NCI-H2196 (cell line): ENCODE measurements around the gene ORMDL3.
A peak's percentile ranks its signal among the peaks of the same experiment; 100 is the strongest.
"Not testable (repeated sequence)": the region's sequence is repeated elsewhere in the genome, so short reads cannot be mapped to it uniquely, and the experiment has no call there.

ENCODE experiments used
- DNase-seq: peaks from one replicate; lab custom pipeline; 2025; ENCODE audit not compliant: unreplicated experiment; lab: John Stamatoyannopoulos, UW

Gene ORMDL3

DNA sequence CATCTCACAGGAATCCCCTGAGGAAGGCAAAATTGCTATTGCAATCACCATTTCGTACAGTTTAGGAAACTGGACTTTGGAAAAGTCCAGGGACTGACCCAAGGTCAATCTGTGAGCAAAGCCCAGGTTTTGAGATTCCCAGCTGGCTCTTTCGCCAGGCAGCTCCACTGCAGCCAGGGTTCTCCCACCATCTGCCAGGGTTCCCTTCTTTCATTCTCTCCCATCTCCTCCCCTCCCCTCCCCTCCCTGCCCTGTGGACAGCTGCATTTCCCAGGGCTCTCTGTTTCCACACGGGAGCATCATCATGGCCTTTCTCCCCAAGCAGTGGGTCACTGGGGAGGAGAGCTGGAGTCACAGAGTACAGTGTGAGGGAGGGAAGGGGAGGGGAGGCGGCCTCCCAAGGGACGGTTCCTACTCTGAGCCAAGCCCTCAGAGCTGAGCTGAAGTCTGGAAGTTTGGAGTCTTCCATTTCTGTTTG, 23.5 kb upstream of the ORMDL3 start:
- no peak for DNase-seq

DNA sequence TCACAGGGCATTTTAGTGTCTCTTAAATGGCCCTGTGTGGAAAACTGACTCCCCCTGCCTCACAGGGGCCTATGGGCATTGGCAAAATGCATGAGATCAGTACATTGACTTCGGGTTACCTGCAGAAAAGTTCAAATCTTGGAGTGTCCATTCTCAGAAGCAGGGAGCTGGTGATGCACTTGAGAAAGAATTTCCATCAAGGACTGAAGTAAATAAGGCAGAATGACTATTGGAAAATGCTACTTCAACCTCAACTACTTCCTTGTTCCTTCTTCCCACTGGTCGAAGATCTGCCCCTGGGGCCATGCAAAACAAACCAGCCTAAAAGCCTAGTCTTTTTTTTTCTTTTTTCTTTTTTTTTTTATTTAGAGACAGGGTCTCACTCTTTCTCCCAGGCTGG, 21.6 kb upstream of the ORMDL3 start:
- DNase-seq = no peak

DNA sequence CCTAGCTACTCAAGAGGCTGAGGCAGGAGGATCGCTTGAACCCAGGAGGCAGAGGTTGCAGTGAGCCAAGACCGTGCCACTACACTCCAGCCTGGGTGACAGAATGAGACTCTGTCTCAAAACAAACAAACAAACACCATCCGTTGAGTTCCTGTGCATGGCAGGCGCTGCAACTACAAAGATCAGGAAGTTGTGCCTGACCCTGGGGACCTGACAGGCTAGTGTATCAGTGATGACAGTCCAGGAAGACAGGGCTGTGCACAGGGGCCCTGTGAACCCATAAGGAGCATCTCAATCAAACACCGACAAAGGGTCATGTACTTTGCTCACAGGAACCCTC, 21.1 kb upstream of the ORMDL3 start:
- not testable (repeated sequence) for DNase-seq

DNA sequence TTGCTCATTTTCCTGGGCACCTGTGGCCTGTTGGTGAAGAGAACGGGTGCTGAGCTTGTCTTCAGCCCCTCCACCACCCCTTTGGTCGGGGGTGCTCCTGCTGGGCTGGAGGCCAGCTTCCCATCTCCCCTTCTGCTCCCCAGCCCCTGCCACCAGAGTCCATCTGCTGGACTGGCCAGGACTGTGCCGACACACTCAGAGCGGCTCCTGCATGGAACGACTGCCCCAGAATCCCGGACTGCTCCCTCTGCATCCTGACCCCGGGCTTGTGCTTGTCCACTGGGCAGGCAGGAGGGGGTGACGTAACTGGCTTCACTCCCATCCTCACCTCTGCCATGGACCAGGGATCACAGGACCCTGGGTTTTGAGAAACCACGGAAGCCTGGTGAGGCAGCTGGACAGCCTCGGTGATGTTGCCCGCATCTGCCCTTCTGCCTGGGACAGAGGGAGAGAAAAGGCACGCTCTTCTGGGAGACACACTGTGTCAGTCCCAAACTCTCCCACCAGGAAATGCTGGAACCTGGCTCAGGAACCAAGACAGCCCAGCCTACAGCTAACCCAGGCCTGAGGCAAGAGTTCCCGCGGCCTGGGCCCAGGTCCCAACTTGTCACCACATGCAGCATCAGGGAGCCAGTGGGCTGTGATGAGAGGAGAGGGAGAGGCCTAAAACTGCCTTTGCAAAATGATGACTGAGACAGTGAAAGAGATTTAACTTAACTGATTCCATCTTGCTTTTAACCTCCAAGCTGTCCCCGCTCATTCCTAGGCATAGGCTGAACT, 19.3 kb upstream of the ORMDL3 start:
- no peak for DNase-seq

DNA sequence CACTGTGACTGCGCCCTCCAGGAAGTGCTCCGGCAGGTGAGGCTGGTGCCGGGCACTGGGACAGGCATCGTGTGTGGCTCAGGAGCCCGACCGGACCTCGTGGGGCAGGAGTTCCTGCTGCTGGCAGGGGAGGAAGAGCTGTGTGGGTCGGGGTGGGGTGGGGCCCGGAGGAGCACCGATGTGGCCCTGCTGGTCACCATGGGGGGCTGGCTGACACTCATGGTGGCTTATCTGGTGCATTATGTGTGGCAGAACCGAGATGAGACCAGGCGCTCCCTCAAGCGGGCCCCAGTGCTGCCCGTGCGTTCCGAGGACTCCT, 17.0 kb upstream of the ORMDL3 start:
- no peak for DNase-seq

DNA sequence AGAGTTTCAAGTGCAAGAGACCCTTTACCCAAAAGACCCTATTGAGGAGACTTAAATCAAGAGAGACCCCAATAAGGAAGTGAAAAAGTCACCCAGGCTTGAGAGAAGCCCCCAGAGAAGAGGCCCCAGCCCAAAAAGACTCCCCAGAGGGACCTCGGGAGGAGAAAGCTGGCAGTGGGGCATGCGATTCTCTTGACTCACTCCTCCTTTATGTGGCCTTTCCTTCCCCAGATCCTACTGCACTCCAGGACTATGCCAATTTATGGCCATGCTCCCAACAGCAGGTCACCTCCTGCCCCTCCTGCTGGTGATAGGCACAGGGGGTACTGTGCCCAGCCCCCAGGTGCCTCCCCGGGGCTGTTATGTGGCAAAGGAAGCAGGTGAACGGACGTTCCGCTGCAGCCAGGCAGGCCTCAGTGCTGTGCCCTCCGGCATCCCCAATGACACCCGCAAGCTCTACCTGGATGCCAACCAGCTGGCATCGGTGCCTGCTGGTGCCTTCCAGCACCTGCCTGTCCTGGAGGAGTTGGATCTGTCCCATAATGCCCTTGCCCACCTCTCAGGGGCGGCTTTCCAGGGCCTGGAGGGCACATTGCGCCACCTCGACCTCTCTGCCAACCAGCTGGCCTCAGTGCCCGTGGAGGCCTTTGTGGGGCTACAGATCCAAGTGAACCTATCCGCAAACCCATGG, 16.4 kb upstream of the ORMDL3 start:
- peak; percentile 40 for DNase-seq

DNA sequence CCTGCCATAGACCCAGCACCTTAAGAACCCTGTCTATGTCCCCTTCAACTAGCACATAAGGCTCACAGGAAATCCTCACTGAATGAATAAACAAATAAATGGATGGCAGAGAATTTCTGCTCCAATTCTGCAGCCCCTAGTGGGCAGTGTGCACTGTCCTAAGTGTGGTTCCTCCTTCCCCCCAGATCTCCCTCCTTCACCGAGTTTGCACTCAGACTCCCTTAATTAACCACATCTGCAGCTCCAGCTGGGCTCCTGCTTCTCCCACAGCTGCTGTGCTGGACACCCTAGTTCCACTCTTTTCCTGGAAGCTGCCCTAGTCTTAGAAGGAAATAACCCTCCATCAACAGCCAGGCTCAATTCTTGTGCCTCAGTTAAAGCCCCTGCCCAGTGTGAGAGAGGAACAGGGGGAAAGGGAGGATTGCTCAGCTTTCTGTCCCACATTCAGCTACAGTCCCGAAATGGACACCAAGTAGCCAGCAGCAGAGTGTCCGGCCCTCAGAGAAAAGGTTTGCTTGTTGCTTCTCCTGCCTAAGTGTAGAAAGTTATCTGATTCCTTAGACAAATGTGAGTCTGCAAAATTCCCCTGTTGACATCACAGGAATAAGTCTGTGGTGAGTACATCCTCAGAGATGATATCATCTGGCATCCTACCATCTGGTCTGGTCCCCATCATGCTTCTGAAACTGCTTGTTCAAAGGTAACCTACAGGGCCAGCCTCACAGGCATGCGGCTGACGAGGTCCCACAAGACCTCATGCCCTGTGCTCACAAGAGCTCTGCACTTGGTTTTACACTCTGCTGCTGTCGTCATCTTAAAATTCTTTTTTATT, 12.4 kb upstream of the ORMDL3 start:
- no peak for DNase-seq

DNA sequence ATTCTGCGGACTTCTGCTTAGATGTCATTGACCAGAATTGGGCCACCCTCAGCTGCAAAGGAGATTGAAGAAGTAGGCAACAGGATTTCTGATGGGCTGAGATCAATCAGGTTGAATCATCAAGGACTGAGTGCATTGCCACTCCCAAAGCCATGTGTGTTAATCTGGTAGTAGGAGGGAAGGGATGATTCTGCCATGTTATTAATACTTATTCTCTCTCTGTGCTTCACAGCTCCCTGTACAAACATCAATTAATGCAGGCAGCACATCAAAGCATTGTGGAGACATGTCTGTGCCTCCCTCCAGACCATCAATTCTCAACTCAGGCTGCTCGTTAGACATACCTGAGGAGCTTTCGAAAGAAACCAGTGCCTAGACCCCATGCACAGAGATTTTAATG, 11.7 kb upstream of the ORMDL3 start:
- DNase-seq = no peak

DNA sequence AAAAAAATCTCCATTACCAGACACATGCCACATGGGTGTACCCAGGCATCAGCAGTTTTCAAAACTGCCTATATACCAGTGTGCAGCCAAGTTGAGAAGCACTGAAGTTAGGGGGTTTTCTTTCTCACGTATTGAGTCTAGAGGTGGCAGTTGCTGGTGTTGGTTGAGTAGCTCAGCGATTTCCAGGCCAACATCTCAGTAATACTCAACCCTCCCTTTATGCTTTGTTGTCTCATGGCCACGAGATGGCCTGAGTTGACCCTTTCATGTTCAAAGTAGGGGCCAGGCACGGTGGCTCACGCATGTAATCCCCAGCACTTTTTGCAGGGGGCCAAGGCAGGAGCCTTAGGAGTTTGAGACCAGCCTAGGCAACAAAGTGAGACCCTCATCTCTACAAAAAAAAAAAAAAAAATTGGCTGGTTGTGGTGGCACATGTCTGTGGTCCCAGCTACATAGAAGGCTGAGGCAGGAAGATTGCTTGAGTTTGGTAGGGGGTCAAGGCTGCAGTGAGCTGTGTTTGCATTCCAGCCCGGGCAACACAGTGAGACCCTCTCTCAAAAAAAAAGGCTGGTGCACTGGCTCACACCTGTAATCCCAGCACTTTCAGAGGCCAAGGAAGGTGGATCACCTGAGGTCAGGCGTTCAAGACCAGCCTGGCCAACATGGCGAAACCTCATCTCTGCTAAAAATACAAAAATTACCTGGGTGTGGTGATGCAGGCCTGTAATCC, 10.9 kb upstream of the ORMDL3 start:
- no peak for DNase-seq

DNA sequence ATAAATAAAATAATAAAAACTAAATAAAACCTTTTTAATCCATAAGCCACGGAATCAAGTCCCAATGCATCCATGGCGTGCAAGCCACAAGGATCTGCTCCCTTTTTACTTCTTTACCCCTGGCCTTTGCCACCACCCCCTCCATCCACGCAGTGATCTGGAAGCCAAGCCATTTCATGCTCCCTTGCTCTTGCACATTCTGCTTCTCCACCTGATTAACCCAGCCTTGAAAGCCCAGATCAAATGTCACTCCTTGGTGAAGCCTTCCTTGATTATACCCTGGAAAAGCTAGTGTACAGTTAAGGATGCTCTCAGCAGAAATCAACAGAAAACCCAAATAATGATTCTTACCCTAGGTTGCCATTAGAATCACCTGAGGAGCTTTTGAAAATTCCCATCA, 10.0 kb upstream of the ORMDL3 start:
- DNase-seq = no peak

DNA sequence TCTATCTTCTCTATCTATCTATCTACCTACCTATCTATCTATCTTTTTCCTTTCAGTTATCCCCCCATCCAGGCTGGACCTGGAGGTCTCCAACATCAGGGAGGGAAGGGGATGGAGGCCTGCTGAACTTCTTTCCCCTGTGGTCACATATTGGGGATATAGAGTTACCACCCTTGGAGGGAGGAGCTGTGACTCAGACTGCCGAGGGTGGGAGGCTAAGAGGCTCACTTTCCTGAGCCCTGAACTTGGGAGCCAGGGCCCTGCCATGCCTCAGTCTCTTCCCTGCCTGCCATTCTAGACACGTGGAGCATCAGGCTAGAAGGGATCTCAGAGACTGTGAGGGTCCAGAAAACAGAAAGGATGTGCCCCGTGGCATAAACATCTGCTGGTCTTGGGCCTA, 8.5 kb upstream of the ORMDL3 start:
- DNase-seq = no peak

DNA sequence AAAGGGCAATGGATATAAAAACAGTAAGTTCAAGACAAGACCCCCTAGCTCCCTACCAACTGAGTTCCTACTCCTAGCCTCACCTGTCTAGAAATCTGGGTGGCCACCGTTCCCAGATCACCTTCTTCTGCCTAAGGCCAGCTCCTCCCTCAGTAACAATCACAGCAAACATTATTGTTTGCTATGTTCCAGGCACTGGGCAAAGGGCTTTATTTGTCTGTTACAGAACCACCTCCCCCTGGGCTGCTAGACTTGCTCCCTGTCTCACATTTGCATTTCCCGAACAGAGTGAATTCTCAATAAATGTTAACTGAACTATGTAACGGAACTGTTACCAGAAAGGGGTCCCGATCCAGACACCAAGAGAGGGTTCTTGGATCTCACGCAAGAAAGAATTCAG, 6.9 kb upstream of the ORMDL3 start:
- DNase-seq = no peak

DNA sequence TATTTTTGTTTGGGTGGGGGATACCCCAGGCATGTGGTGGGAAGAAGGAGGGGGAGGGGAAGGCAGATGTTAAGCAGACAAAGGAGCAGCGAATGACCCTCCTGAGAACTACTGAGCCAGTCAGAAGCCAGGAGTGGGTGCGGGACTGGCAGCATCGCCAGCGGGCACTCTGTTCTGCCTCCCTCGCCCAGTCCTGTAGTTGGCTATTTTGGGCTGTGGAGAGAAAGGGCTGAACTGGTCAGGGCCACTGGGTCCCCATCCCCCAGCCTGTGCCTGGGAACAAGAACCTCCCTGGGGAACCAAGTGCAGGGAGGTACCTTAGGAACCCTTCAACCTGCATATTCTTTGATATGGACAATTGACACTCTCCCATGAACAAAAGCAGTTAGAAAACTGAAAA, 6.5 kb upstream of the ORMDL3 start:
- DNase-seq = no peak

DNA sequence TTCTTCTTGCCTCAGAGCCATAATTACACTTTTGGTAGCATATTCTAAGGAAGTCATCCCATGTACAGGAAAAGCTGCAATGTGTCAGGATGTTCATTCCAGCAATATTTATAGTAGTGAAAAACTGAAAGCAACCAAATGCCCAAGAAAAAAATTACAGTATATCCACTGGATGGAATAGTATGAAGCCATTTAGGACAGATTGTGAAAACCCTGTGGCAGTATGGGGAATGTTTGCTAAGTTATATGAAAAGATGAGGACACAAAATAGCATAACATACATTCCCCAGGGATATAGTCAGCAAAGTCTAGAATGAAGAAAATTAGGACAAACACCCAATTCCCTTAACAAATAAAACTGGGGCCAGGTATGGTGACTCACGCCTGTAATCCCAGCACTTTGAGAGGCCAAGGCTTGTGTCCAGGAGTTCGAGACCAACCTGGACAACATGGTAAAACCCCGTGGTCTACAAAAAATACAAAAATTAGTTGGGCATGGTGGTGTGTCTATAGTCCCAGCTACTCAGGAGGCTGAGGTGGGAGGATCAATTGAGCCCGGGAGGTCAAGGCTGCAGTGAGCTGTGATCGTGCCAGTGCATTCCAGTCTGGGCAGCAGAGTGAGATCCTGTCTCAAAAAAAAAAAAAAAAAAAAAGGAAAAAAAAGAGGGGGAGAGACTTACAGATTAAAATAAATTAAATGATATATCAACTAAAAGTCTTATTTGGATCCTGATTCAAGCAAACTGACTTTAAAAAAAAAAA, 2.4 kb upstream of the ORMDL3 start:
- DNase-seq = no peak

DNA sequence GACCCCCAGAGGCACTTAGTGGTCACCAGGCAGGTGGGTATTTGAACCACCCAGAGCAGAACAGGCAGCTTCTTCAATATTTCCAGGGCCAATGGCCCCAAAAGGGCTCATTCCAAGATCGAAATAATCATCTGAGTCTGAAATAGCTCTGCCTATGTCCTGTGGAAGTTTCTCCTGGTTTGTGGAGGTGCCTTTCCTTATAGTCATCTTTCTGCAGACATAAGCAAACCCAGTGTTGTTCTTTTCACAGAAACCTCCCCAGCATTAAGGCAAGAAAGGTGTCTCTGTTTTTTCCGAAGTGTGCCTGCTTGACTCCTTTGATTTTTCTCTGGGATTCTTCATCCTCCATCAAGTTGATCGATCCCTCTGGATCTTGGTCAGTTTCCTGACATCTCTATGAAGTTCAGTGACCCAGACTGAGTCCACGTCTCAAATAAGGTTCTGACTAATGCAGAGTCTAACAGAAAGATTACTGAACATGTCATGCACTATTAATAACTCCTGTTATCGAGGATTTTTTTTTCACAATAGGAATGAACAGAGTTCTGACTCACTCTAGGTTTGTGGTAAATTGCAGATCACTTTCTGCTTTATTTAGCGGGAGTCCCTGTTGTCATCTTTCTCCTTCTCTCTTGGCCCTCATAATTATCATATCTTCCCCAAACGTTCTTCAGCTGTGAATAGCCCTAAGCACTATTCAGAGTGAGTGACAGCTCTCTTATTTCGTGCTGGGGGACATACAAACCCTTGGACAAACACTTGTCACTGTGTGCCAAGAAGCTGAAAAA, 1.7 kb upstream of the ORMDL3 start:
- DNase-seq = no peak

DNA sequence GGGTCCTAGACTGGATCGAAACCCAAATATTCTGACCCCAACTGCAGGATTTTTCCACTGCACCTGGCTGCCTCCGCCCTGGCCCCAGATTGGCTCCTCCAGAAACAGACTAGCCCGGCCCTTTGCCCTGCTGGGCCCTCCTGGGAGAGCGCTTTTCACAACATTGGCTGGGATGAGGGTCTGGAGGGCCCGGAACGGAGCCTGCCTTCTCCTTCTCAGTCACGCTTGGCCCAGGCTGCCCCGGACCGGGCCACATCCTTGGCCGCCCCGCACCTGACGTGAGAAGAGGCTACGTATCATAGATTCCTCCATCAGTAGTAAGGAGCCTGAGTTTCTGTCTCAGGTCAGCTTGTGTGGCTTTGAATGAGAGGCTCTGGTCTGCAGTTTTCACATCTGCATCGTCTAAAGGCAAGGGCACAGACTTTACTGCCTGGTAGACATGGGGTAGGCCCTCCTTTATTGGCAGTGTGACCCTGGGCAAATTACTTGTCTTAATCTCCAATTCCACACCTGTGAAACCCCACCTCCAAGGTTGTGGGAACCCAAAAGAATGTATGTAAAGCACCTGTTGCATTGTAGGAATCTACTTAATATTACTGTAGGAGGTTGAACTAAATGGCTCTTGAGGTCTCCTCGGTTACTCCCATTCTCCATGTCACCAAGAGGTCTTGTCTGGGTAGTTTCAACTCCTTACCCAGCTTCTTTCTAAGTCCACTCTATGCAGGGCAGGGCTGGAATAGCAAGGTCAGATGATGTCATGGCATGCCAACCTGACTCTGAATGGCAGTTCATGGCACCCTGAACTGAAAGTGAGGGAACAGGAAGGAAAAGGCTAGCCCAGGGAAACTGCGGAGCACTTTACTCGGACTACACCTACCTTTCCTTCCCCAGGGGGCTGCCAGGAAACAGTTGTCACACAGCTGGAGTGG, 792 bp upstream of the ORMDL3 start:
- no peak for DNase-seq

DNA sequence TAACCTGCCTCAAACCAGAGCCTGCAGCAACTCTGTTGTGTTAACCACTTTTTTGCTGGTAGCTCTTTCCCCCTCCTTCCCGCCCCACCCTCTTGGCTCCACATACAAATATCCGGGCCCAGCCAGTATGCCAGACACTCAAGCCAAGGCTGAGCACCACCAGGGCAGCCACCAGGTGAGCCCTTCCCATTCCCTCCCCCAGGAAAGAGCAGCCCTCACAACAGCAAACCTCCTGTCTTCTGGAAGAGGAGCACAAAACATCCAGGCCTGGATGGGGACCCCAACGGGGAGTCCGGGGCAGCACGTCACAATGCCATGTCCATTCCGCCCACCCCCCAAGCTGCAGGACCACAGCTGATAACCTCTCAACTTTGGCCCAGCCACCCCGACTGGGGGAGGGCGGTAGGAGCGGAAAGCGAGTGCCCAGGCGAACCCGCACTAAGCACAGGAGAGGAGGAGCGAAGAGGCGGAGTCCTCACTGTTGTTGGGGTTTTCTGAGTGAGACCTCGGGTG, 757 bp downstream of the ORMDL3 start:
- peak; percentile 33 for DNase-seq

DNA sequence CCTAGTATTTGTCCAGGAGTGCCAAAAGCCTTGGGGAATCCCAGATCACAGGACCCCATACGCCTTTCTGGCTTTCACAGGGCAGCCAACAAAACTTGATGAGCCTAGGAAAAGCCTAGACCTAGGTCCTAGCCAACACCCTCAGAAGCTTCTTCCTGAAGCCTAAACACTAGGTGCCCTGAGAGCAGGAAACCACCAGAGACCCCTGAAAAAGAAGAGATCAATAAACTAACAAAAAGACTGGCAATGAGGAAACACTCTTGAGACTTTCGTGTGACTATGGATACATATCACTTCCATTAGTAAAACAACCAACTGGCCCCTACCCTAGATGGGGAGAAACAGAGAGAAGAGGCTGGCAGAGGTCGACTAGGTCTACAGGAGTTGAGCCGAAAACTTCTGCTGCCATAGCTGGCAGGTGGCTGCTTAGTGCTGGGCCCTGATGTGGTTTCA, 1.2 kb downstream of the ORMDL3 start:
- DNase-seq = no peak
